K562 (cell line): ENCODE results near the gene RUNDC3A. TPM values are rescaled to one million over a fixed set of nuclear protein-coding genes. Genes with fewer than 3 reads are reported as not detected.

Experiments used
- CTBP1 ChIP-seq: fragments of 450-650 bp; IDR thresholded peaks from 2 replicates; pipeline ENCODE4 v1.6.1; 2016; ENCODE audit warnings: borderline replicate concordance
- DPF2 ChIP-seq: fragments of 450-650 bp; IDR thresholded peaks from 2 replicates; pipeline ENCODE4 v1.6.1; 2016
- ELF2 ChIP-seq: fragments of 250-450 bp; sonication (Bioruptor Pico); IDR thresholded peaks from 2 replicates; pipeline ENCODE4 v1.5.0; 2021; ENCODE audit warnings: mild to moderate bottlenecking
- ETV1 ChIP-seq: fragments of 450-650 bp; conservative IDR thresholded peaks from 2 replicates; pipeline ENCODE4 v1.6.1; 2016; ENCODE audit warnings: missing genetic modification characterization, control low read depth, low read depth, missing compliant biosample characterization
- FOXP1 ChIP-seq: sonication (generic); formaldehyde crosslinking; IDR thresholded peaks from 2 replicates; pipeline ENCODE4 v1.8.0; 2022; ENCODE audit warnings: mild to moderate bottlenecking, missing genetic modification reagents
- GABPB1 ChIP-seq: sonication (generic); formaldehyde crosslinking; IDR thresholded peaks from 2 replicates; pipeline ENCODE4 v1.8.0; 2022; ENCODE audit warnings: mild to moderate bottlenecking, missing genetic modification reagents
- GATAD2A ChIP-seq: fragments of 450-650 bp; IDR thresholded peaks from 2 replicates; pipeline ENCODE4 v1.6.1; 2017
- GATAD2B ChIP-seq: fragments of 450-650 bp; IDR thresholded peaks from 2 replicates; pipeline ENCODE4 v1.6.1; 2017; ENCODE audit warnings: mild to moderate bottlenecking, borderline replicate concordance
- HDAC8 ChIP-seq: fragments of 450-650 bp; IDR thresholded peaks from 2 replicates; pipeline ENCODE4 v1.6.1; 2016; ENCODE audit warnings: mild to moderate bottlenecking, missing genetic modification characterization, moderate library complexity, missing compliant biosample characterization
- HMG20A ChIP-seq: fragments of 450-650 bp; formaldehyde crosslinking; conservative IDR thresholded peaks from 2 replicates; pipeline ENCODE4 v1.4.0; 2020; ENCODE audit warnings: mild to moderate bottlenecking, mixed read lengths
- HNRNPUL1 ChIP-seq: fragments of 200-400 bp; formaldehyde crosslinking; IDR thresholded peaks from 2 replicates; pipeline ENCODE4 v1.6.1; 2017; ENCODE audit warnings: low read length
- KDM5B ChIP-seq: fragments of 200-600 bp; sonication (generic); IDR thresholded peaks from 2 replicates; pipeline ENCODE4 v1.6.1; 2012; ENCODE audit warnings: low read depth, mild to moderate bottlenecking, moderate library complexity, low read length, control low read depth, inconsistent platforms; ENCODE audit not compliant: insufficient replicate concordance
- LCOR ChIP-seq: sonication (generic); formaldehyde crosslinking; IDR thresholded peaks from 2 replicates; pipeline ENCODE4 v1.8.0; 2022; ENCODE audit warnings: mild to moderate bottlenecking, missing genetic modification reagents
- NFE2L1 ChIP-seq: fragments of 450-650 bp; IDR thresholded peaks from 2 replicates; pipeline ENCODE4 v1.6.1; 2016; ENCODE audit warnings: missing genetic modification characterization, low read depth, mild to moderate bottlenecking, missing compliant biosample characterization, moderate library complexity, borderline replicate concordance
- NRF1 ChIP-seq, 2 experiments: fragments of 450-650 bp; IDR thresholded peaks in 1 of 2; conservative IDR thresholded peaks in 1 of 2; 2 replicates each; pipeline ENCODE4 v1.6.1; 2014; ENCODE audit warnings: mild to moderate bottlenecking in 2 of 2
- NUFIP1 ChIP-seq: fragments of 450-650 bp; IDR thresholded peaks from 2 replicates; pipeline ENCODE4 v1.6.1; 2018; ENCODE audit not compliant: partially characterized antibody
- TCF7 ChIP-seq: sonication (generic); IDR thresholded peaks from 2 replicates; pipeline ENCODE4 v1.6.1; 2016; ENCODE audit warnings: antibody characterized with exemption, borderline replicate concordance
- TFAM ChIP-seq: fragments of 250-450 bp; sonication (Bioruptor Pico); conservative IDR thresholded peaks from 2 replicates; pipeline ENCODE4 v1.5.0; 2021; ENCODE audit warnings: mild to moderate bottlenecking, moderate library complexity
- ZNF324 ChIP-seq: fragments of 250-450 bp; sonication (Bioruptor Pico); IDR thresholded peaks from 2 replicates; pipeline ENCODE4 v1.4.0; 2020; ENCODE audit warnings: mild to moderate bottlenecking
- ZNF695 ChIP-seq: fragments of 450-650 bp; formaldehyde crosslinking; IDR thresholded peaks from 2 replicates; pipeline ENCODE4 v1.4.0; 2020; ENCODE audit warnings: mild to moderate bottlenecking, moderate library complexity
- ZNF79 ChIP-seq: fragments of 250-450 bp; sonication (Bioruptor Pico); IDR thresholded peaks from 2 replicates; pipeline ENCODE4 v1.4.0; 2020; ENCODE audit warnings: low read depth, mild to moderate bottlenecking, moderate library complexity
- ZNF830 ChIP-seq: fragments of 250-450 bp; sonication (Bioruptor Pico); IDR thresholded peaks from 2 replicates; pipeline ENCODE4 v1.5.0; 2021; ENCODE audit warnings: mild to moderate bottlenecking
- polyA plus RNA-seq, 8 experiments: library from polyadenylated mRNA; depleted of rRNA in 4 of 8; stranded (reverse) in 5 of 8; unstranded in 3 of 8; fragments of >200 nt; fragmentation: Nextera tagmentation in 2 of 8; fragmentation: Illumina TruSeq in 1 of 8; extraction: Ambion mirVana in 2 of 8; extraction: Trizol in 1 of 8; gene quantifications; 2 replicates each; pipeline versions ENCODE4 v1.2.1 to v1.2.3, GENCODE V29; 2011 to 2014; ENCODE audit warnings: inconsistent platforms in 1 of 8, missing spikeins in 1 of 8
- total RNA-seq, 7 experiments: library from RNA; depleted of rRNA in 6 of 7; stranded (reverse); fragments of >200 nt in 6 of 7; fragmentation: Illumina TruSeq in 2 of 7; extraction: Trizol in 2 of 7; gene quantifications; 2 replicates each; pipeline versions ENCODE4 v1.2.1 to v1.2.3, GENCODE V29; 2011 to 2021; ENCODE audit warnings: low replicate concordance in 1 of 7
- TF ChIP-seq, protein P1 (sequence below), 2 experiments: IDR thresholded peaks; 2 replicates each; pipeline ENCODE4 v1.6.1; 2012; ENCODE audit warnings: improper control_type of control experiment in 2 of 2, low read depth in 2 of 2, low read length in 2 of 2, borderline replicate concordance in 1 of 2
- TF ChIP-seq, protein P2 (sequence below): fragments of 200-800 bp; sonication (Bioruptor generic); IDR thresholded peaks from 2 replicates; pipeline ENCODE4 v1.6.1; 2017; ENCODE audit warnings: missing genetic modification characterization, missing compliant biosample characterization
- TF ChIP-seq, protein P3 (sequence below): fragments of 250-450 bp; sonication (Bioruptor Pico); IDR thresholded peaks from 2 replicates; pipeline ENCODE4 v1.8.0; 2022; ENCODE audit warnings: moderate library complexity, mild to moderate bottlenecking, inconsistent platforms
- TF ChIP-seq, protein P4 (sequence below): fragments of 450-650 bp; IDR thresholded peaks from 2 replicates; pipeline ENCODE4 v1.6.1; 2016; ENCODE audit warnings: antibody characterized with exemption

RUNDC3A gene
- total and polyA plus RNA-seq, 9 of the 15 experiments (the other 6 are each of a cell fraction or from before 2014, with no cell fraction given), result not detected

DNA sequence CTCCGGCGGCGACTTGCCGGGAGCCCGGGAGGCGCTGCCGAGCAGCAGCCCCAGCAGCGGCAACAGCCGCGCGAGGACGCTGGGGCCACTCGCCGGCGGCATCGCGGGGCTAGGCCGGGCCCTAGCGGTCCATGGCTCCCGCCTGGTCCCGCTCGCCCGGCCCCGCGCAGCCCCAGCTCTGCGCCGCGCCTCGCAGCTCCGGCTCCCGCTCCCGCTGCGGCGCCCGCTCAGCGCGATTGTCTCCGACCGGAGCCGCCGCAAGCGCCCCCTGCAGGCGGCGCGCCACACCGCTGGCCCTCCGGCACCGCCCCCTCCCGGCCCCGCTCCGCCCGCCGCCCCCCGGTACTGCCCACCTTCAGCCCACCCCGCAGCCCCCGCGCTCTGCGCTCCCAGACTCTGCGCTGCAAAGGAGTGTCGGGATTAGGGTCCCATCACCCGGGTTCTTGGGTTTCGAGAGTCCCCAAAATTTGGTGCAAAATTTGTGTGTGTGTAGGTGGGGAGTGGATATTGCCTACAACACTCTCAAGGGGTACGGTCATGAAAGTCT lies 55.3 kb downstream of the RUNDC3A start, which contains the start of gene FAM171A2 (continued):
- TF ChIP-seq LCOR (no peak), TFAM (no peak), ZNF830 (CRISPR knock-in tag) (no peak), ELF2 (CRISPR knock-in tag) (no peak), HNRNPUL1 (no peak), GATAD2A (no peak), FOXP1 (CRISPR knock-in tag) (no peak), HMG20A (no peak), TCF7 (no peak), NRF1 (conservative IDR thresholded peaks at IDR 0.05 in 1 of 2, IDR thresholded peaks at IDR 0.05 in 1 of 2) (peak in 1 of 2 experiments; percentile 53; a peak in 2 of 4 replicates), DPF2 (no peak), NFE2L1 (tag) (no peak), ETV1 (tag) (no peak), GATAD2B (peak; percentile 89), GABPB1 (CRISPR knock-in tag) (no peak), ZNF79 (CRISPR knock-in tag) (no peak), NUFIP1 (no peak), ZNF324 (CRISPR knock-in tag) (no peak), ZNF695 (CRISPR knock-in tag) (no peak), CTBP1 (peak; percentile 65; the same call in 1 of the 2 replicates), HDAC8 (tag) (no peak), KDM5B (peak; percentile 47)
- TF ChIP-seq, protein P1, sequence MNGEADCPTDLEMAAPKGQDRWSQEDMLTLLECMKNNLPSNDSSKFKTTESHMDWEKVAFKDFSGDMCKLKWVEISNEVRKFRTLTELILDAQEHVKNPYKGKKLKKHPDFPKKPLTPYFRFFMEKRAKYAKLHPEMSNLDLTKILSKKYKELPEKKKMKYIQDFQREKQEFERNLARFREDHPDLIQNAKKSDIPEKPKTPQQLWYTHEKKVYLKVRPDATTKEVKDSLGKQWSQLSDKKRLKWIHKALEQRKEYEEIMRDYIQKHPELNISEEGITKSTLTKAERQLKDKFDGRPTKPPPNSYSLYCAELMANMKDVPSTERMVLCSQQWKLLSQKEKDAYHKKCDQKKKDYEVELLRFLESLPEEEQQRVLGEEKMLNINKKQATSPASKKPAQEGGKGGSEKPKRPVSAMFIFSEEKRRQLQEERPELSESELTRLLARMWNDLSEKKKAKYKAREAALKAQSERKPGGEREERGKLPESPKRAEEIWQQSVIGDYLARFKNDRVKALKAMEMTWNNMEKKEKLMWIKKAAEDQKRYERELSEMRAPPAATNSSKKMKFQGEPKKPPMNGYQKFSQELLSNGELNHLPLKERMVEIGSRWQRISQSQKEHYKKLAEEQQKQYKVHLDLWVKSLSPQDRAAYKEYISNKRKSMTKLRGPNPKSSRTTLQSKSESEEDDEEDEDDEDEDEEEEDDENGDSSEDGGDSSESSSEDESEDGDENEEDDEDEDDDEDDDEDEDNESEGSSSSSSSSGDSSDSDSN (IDR thresholded peaks at IDR 0.05; ENCODE audit: borderline replicate concordance in 1 of 2, low read depth in 2 of 2, low read length in 2 of 2), result peak; percentile 90 to 97
- TF ChIP-seq, protein P2, sequence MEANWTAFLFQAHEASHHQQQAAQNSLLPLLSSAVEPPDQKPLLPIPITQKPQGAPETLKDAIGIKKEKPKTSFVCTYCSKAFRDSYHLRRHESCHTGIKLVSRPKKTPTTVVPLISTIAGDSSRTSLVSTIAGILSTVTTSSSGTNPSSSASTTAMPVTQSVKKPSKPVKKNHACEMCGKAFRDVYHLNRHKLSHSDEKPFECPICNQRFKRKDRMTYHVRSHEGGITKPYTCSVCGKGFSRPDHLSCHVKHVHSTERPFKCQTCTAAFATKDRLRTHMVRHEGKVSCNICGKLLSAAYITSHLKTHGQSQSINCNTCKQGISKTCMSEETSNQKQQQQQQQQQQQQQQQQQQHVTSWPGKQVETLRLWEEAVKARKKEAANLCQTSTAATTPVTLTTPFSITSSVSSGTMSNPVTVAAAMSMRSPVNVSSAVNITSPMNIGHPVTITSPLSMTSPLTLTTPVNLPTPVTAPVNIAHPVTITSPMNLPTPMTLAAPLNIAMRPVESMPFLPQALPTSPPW (CRISPR knock-in tag), result peak; percentile 72
- TF ChIP-seq, protein P3, sequence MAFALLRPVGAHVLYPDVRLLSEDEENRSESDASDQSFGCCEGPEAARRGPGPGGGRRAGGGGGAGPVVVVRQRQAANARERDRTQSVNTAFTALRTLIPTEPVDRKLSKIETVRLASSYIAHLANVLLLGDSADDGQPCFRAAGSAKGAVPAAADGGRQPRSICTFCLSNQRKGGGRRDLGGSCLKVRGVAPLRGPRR, result no peak
- TF ChIP-seq, protein P4, sequence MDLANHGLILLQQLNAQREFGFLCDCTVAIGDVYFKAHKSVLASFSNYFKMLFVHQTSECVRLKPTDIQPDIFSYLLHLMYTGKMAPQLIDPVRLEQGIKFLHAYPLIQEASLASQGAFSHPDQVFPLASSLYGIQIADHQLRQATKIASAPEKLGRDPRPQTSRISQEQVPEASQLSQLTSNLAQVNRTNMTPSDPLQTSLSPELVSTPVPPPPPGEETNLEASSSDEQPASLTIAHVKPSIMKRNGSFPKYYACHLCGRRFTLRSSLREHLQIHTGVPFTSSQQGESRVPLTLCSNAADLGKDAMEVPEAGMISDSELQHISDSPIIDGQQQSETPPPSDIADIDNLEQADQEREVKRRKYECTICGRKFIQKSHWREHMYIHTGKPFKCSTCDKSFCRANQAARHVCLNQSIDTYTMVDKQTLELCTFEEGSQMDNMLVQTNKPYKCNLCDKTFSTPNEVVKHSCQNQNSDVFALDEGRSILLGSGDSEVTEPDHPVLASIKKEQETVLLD, result no peak
